GF-D8 (cell line): ENCODE measurements around the gene ATP13A5.

Experiments used
- DNase-seq: peaks from one replicate; lab custom pipeline; 2025; lab: John Stamatoyannopoulos, UW

Gene ATP13A5

GRCh38 chr3:193378706-193379105 is at the start of gene ATP13A5:
Gene ATP13A5 (minus strand): TSS chr3:193378753. CDS start chr3:193378725, 28 bp downstream.
- DNase-seq: no peak

GRCh38 chr3:193418576-193419373 is 40.2 kb upstream of the ATP13A5 start:
- DNase-seq: no peak

DNA sequence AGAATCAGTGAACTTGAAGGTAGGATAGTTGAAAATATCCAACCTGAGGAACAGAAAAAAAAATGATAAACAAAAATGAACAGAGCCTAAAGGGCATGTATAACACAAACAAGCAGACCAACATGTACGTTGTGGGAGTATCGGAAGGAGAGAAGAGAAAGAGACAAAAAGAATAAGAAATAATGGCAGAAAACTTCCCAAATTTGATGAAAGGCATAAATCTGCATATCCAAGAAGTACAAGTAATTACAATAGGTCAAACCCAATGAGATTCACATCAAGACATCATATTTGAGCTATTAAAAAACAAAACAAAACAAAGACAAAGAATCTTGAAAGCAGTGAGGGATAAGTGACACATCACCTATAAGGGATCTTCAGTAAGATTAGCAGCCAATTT is 38.1 kb upstream of the ATP13A5 start:
- DNase-seq: no peak

DNA sequence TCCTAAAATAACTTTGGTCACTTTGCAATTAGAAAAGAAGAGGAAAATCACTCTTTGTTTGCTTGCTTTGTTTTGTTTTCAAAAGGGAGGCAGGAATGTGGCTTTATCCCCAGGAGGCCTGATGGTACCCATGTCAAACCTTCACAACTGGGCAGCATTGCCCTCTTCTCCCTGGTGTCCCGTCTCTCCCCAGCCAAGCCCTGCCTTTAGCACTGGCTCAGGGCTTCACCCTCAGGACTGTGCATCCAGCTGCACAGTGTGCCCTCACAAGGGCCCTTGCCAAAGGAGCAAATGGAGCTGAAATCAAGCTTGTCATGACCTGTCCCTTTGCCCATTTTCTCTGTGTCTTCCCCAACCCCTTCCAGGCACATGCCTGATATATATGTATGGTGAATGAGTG is 29.1 kb upstream of the ATP13A5 start:
- no peak for DNase-seq

- no peak for DNase-seq
These were observed 28.6 kb upstream of the ATP13A5 start for GRCh38 chr3:193407112-193407511.

DNA sequence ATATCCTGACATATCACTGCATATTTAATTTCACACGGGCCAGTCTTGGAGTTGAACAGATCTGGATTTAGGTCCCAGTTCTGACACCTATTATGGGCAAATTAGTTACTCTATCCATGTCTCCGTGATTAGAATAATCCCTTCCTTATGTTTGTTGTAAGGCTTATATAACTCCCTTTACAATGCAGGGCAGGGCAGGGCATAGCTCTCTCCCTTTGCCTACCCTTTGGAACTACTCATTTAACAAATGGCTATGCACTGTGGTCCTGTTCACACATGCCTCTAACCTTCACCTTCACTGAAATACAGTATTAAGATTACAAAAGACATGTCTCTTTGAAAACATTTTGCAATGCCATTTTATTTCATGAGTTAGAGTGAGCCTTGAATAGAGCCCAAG is 24.8 kb upstream of the ATP13A5 start:
- no peak for DNase-seq

- no peak for DNase-seq
These were observed 21.8 kb upstream of the ATP13A5 start for GRCh38 chr3:193400304-193400703.

GRCh38 chr3:193396451-193397244 is 18.1 kb upstream of the ATP13A5 start:
- no peak for DNase-seq

DNA sequence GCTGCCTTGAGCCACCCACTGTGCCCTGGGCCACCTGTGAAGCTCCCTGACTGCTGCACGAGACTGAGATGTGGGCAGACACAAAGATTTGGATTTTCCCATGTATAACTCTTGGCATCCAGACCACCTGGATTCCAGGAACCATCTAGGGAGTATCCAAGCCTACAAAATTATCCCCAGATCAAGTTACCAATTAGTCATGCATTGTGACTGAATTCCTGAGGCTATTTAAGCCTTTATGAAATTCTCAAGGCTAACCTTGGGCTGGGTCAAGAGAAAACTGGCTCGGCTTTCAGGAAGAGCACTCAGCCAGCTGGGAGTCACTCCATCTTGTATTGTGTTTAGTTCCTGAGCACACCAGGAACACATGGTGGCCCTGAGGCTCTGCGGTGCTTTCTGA is 13.3 kb upstream of the ATP13A5 start:
- DNase-seq: no peak

- no peak for DNase-seq
These were observed 10.8 kb upstream of the ATP13A5 start for GRCh38 chr3:193389335-193389734.

- DNase-seq: no peak
These were observed 9.8 kb upstream of the ATP13A5 start for GRCh38 chr3:193388361-193388760.

DNA sequence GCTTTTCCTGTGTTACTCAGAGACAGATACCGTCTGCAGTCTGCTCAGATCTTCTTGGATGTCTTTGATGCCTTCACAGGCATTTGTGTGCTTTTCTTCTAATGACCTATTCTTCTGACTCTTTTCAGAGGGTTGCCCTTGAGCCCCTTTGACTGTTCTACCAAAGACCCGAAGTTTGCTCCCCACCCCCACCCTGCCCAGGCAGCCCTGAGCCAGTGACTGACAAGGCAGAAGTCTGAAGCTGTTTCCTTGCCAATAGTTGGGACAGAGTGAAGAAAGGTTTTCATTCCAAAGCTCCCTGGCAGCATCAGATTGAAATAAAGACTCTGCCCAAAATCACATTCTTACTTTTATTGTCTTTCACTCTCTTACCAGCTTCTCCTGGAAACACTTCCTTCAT is 9.0 kb upstream of the ATP13A5 start:
- DNase-seq: no peak

DNA sequence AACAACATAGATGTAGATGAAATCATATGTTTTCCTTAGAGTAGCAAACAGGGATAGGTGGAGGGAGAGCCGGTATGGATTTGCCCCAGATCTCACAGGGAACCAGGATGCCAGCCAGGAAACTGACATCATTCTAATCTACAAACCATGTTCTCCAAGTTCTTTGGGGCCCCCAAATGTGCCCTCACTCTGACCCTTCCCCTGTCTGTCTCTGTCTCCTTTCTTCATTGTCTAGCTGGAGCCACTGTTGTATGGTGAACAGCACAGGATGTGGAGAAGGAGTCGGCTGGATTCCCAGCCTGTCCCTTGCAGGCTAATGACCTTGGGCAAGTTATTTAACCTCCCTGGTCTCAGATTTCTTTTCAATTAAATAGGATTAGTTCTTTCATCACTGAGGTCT is 962 bp downstream of the ATP13A5 start:
- DNase-seq: no peak

DNA sequence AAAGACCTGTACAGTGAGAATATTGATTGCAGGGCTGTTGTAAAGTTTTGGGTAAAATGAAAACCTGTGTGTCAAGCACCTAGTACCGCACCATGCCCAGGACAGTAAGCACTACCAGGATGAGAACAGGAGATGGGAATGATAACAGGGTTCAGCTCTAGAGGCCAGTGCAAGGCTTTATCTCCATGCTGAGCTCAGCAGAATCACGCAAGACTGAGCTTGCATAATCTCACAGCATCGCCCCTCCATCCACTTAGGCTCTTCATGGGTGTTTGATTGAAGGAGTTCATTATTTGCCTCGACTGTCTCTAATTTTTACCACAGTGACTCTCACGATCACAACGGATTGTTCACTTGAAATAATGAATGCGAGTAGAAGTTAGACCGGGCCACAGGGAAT is 2.9 kb downstream of the ATP13A5 start:
- no peak for DNase-seq

GRCh38 chr3:193372783-193373182 is 5.8 kb downstream of the ATP13A5 start:
- DNase-seq: no peak

- DNase-seq: no peak
These were observed 10.7 kb downstream of the ATP13A5 start for GRCh38 chr3:193367868-193368267.

DNA sequence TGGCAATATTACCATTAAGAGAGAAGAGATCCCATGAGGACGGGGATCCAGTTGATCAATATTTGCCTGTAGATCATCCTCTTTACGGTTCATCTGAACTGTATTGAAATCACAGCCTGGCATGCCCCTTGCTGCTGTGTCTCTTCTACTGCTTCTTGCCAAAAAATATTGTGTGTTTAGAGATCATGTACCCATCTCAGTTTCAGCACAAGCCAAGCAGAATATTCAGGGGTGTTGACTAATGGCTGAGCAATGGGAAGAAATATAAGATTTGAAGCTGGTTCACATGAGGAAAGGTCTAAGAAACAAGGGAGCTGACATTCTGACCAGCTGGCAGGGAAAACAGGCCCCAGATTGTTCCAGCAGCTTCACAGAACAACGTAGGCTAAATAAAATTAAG is 21.3 kb downstream of the ATP13A5 start:
- DNase-seq: no peak

GRCh38 chr3:193354423-193354822 is 24.1 kb downstream of the ATP13A5 start:
- no peak for DNase-seq

DNA sequence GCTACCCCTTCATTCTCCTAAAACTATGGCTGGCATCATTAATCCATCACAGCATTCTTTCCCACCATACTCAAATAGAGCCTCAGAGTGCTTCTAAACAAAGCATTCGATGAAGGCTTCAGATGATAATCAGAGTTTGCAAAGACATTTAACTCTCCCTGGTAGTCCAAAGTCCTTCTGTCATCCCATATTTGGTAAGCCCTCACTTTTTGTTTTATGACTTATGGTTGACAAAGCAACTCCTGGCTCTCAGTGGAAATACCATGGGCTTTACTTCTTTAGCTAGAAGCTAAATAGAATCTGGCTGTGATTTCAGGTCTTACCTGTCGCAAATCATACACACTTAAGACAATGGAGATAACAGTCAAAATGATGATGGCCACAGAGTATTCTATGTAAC is 27.8 kb downstream of the ATP13A5 start:
- DNase-seq: no peak

DNA sequence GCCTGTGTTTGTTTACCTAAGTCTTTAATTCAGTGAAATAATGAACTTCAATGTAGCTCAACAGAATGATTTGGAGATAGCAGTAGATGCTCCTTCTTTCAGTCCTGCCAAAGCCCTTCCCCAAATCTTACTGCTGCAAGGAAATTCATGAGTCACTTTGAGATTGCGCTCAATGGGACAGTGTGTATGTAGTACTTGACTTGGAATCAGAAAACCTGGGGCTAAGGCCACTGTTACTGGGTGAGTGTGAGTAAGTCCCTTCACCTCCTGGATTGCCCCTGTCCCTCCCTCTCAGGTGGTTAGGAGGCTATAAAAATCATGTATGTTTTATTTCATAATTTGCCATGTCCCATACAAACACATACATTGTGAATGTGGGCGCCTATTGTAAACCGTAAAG is 29.9 kb downstream of the ATP13A5 start:
- DNase-seq: no peak

GRCh38 chr3:193347521-193348501 is 30.7 kb downstream of the ATP13A5 start:
- DNase-seq: no peak

GRCh38 chr3:193346259-193346658 is 32.3 kb downstream of the ATP13A5 start:
- DNase-seq: no peak
